ENCODE results near the gene SELP. TPM values are rescaled to one million over a fixed set of nuclear protein-coding genes. Genes with fewer than 3 reads are reported as not detected.

SELP gene
- polyA plus RNA-seq, 4 donors: 0.27 to 9.1 (median 1.4) TPM; not detected in 1

Other genes starting within 250 kb of the SELP start
- gene CCDC181, start 202.7 kb downstream of the SELP start, polyA plus RNA-seq: under 1 TPM in 2 of 4 donors, not detected in 2; 0.25 to 0.49 TPM
- gene SLC19A2, start 144.2 kb downstream of the SELP start, polyA plus RNA-seq: 10 to 100 TPM in 2 of 4 donors, 1 to 10 TPM in 2; 1.9 to 14.8 (median 9.3) TPM
- 1 to 10 TPM in 1 of 4 donors, under 1 TPM in 2, not detected in 1; under 0.01 to 2.5 (median 0.36) TPM for gene F5, start 43.6 kb downstream of the SELP start, polyA plus RNA-seq
- 1 to 10 TPM; 1.1 to 1.8 (median 1.6) TPM for gene SELL, start 81.5 kb upstream of the SELP start, polyA plus RNA-seq
- 1 to 10 TPM in 2 of 4 donors, under 1 TPM in 2; 0.22 to 3.1 (median 0.93) TPM for gene SELE, start 104.0 kb upstream of the SELP start, polyA plus RNA-seq
- 10 to 100 TPM in 1 of 4 donors, 1 to 10 TPM in 3; 6.5 to 10.7 (median 7.5) TPM for gene METTL18, start 164.8 kb upstream of the SELP start, polyA plus RNA-seq